ENCODE data around the gene PKHD1. TPM values are rescaled to one million over a fixed set of nuclear protein-coding genes. Genes with fewer than 3 reads are reported as not detected.

PKHD1 gene
- polyA plus RNA-seq, 1 of the 3 experiments (the other 2 are of a cell fraction) = not detected

- H3K79me2 ChIP-seq (ENCODE audit: insufficient read depth) = no peaks in the 10 kb centered on the region
- 14% methylated on average over 9 of the region's 9 CpGs for WGBS (ENCODE audit: low lambda C conversion rate)
- no peaks in the 10 kb centered on the region for H3K36me3 ChIP-seq (replicated peaks in 1 of 2; ENCODE audit: control insufficient read depth in 1 of 2, insufficient read depth in 2 of 2, low read length in 1 of 2)
- no peaks in the 10 kb centered on the region for H3K9me3 ChIP-seq
- no peak overlapping the region for H3K4me2 ChIP-seq
- no peaks in the 10 kb centered on the region for H4K20me1 ChIP-seq (ENCODE audit: insufficient read depth)
- peaks cover 0 to 47% of the 10 kb centered on the region in 2 experiments; a peak in 2 of 4 replicates for H3K4me1 ChIP-seq (ENCODE audit: control insufficient read depth in 1 of 2, insufficient read depth in 2 of 2, low read depth in 1 of 2, low read length in 1 of 2)
- H2AFZ ChIP-seq (ENCODE audit: low read depth) = no peak overlapping the region
- H3K9ac ChIP-seq = no peak overlapping the region
- no peaks in the 10 kb centered on the region for H3K27me3 ChIP-seq (ENCODE audit: insufficient read depth)
- H3K27ac ChIP-seq (ENCODE audit: low read depth in 2 of 2, low read length in 1 of 2) = peak overlapping the region; percentile 22 to 99; a peak in 3 of 4 replicates
- ChIA-PET POLR2A (interaction anchor here (0.6 to 2.3 kb wide), 10 partner anchors 97 to 855 kb away, joined by 3 to 14 read pairs (median 6); no protein-coding TSS in a partner anchor), CTCF (interaction anchor here (0.8 to 2.2 kb wide), 11 partner anchors 10 to 859 kb away, joined by 3 to 8 read pairs (median 4); no protein-coding TSS in a partner anchor)
- H3K4me3 ChIP-seq (ENCODE audit: low read depth in 2 of 2, low read length in 1 of 2) = no peak overlapping the region
- H3F3A ChIP-seq (replicated peaks; ENCODE audit: insufficient read depth) = no peaks in the 10 kb centered on the region
- no peaks in the 10 kb centered on the region for H3K9me2 ChIP-seq
- peak; percentile 60 for DNase-seq
- no peak for TF ChIP-seq NFIC (IDR thresholded peaks at IDR 0.05; ENCODE audit: borderline replicate concordance)
- peak; percentile 87 for TF ChIP-seq CHD2 (IDR thresholded peaks at IDR 0.05; ENCODE audit: low read length, partially characterized antibody)
- no peak for TF ChIP-seq ELF1 (IDR thresholded peaks at IDR 0.05)
- TF ChIP-seq TEAD4 (IDR thresholded peaks at IDR 0.05; ENCODE audit: borderline replicate concordance, insufficient read depth) = peak; percentile 17; the same call in 1 of the 2 replicates
- TF ChIP-seq FOSL2 (IDR thresholded peaks at IDR 0.05; ENCODE audit: borderline replicate concordance, low read depth) = no peak
- no peak for TF ChIP-seq RXRA (IDR thresholded peaks at IDR 0.05; ENCODE audit: borderline replicate concordance, low read depth)
- TF ChIP-seq RAD21 (IDR thresholded peaks at IDR 0.05; ENCODE audit: low read length) = peak; percentile 35
- TF ChIP-seq MEF2A (IDR thresholded peaks at IDR 0.05; ENCODE audit: borderline replicate concordance, low read depth) = no peak
- peak; percentile 92 for TF ChIP-seq GATA2 (CRISPR knock-in tag; IDR thresholded peaks at IDR 0.05)
- TF ChIP-seq EP300 (IDR thresholded peaks at IDR 0.05; ENCODE audit: borderline replicate concordance in 1 of 2, low read depth in 1 of 2, low read length in 1 of 2) = peak in 1 of 2 experiments; percentile 99; a peak in 2 of 4 replicates
- no peak for TF ChIP-seq GABPA (IDR thresholded peaks at IDR 0.05; ENCODE audit: low read depth)
- no peak for TF ChIP-seq IRF3 (IDR thresholded peaks at IDR 0.05; ENCODE audit: low read depth, low read length)
- no peak for TF ChIP-seq EZH2phosphoT487 (IDR thresholded peaks at IDR 0.05; ENCODE audit: borderline replicate concordance, low read depth)
- TF ChIP-seq USF2 (IDR thresholded peaks at IDR 0.05; ENCODE audit: borderline replicate concordance, low read depth, low read length) = no peak
- TF ChIP-seq YY1 (IDR thresholded peaks at IDR 0.05; ENCODE audit: low read depth) = no peak
- TF ChIP-seq CTCF (IDR thresholded peaks at IDR 0.05) = no peak
- TF ChIP-seq SMC3 (IDR thresholded peaks at IDR 0.05; ENCODE audit: low read depth, low read length) = peak; percentile 29; the same call in 1 of the 2 replicates
- TF ChIP-seq PBX3 (IDR thresholded peaks at IDR 0.05) = peak; percentile 29; the same call in 1 of the 2 replicates
- no peak for TF ChIP-seq USF1 (IDR thresholded peaks at IDR 0.05; ENCODE audit: borderline replicate concordance, low read depth)
- TF ChIP-seq JUND (IDR thresholded peaks at IDR 0.05) = no peak
- no peak for TF ChIP-seq RFX5 (IDR thresholded peaks at IDR 0.05; ENCODE audit: low read length)
- TF ChIP-seq SIN3A (IDR thresholded peaks at IDR 0.05; ENCODE audit: borderline replicate concordance, low read depth, low read length) = no peak
- TF ChIP-seq RCOR1 (IDR thresholded peaks at IDR 0.05; ENCODE audit: low read length) = peak; percentile 91
Observed at GRCh38 chr6:51675020-51675921, 412.1 kb downstream of the PKHD1 start.

Measured in SK-N-SH (cell line).